Measurements from ENCODE around the gene ELOVL6.

DNA sequence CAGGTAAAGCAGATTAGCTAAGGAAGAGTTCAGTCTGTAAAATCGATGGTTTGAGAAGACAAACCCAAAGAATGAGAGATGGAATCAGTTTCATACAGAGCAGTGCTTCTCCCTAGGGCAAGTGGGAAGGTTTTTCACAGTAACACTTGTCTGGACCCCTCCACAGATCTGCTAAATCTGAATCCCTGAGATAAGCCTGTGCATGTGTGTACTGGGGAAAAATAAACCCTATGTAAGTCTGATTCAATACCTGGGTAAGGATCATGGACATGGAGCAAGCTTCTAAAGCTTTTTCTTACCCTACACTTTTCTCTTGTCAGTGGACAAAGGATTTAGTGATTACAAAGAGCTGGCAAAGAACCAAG, 13.6 kb downstream of the ELOVL6 start:
- TF ChIP-seq EZH2 (IDR thresholded peaks at IDR 0.05; ENCODE audit: low read length, unreplicated experiment), result no peak
- TF ChIP-seq, protein P1, sequence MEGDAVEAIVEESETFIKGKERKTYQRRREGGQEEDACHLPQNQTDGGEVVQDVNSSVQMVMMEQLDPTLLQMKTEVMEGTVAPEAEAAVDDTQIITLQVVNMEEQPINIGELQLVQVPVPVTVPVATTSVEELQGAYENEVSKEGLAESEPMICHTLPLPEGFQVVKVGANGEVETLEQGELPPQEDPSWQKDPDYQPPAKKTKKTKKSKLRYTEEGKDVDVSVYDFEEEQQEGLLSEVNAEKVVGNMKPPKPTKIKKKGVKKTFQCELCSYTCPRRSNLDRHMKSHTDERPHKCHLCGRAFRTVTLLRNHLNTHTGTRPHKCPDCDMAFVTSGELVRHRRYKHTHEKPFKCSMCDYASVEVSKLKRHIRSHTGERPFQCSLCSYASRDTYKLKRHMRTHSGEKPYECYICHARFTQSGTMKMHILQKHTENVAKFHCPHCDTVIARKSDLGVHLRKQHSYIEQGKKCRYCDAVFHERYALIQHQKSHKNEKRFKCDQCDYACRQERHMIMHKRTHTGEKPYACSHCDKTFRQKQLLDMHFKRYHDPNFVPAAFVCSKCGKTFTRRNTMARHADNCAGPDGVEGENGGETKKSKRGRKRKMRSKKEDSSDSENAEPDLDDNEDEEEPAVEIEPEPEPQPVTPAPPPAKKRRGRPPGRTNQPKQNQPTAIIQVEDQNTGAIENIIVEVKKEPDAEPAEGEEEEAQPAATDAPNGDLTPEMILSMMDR (conservative IDR thresholded peaks at IDR 0.05; ENCODE audit: low read depth, low read length), result no peak
